Astrocyte (in vitro differentiated cells and primary cell): Measurements from ENCODE around the gene FCN2. TPM values are rescaled to one million over a fixed set of nuclear protein-coding genes. Genes with fewer than 3 reads are reported as not detected.

ENCODE experiments used
- DNase-seq: peaks from one replicate; pipeline ENCODE4 v3.0.0-alpha.2; 2010; ENCODE audit warnings: low read depth
- FAIRE-seq: peaks from 2 replicates; lab custom pipeline; 2011; peaks lifted over from hg19 to GRCh38; lab: Jason Lieb, UNC
- H2AFZ ChIP-seq: 2 replicates; pipeline ENCODE4 v1.6.0; 2012; ENCODE audit warnings: low read depth, low read length, inconsistent platforms
- H3K27ac ChIP-seq: 2 replicates; pipeline ENCODE4 v1.5.1; 2011; ENCODE audit warnings: low read depth, low read length, inconsistent platforms
- H3K27me3 ChIP-seq: 2 replicates; pipeline ENCODE4 v1.6.0; 2011; ENCODE audit warnings: low read length, inconsistent platforms; ENCODE audit not compliant: insufficient read depth
- H3K36me3 ChIP-seq: 2 replicates; pipeline ENCODE4 v1.5.1; 2011; ENCODE audit warnings: low read length, inconsistent platforms; ENCODE audit not compliant: insufficient read depth
- H3K4me1 ChIP-seq: 2 replicates; pipeline ENCODE4 v1.5.1; 2011; ENCODE audit warnings: low read length, inconsistent platforms; ENCODE audit not compliant: insufficient read depth
- H3K4me2 ChIP-seq: 2 replicates; pipeline ENCODE4 v1.6.0; 2012; ENCODE audit warnings: low read length, inconsistent platforms
- H3K4me3 ChIP-seq: 2 replicates; pipeline ENCODE4 v1.5.1; 2011; ENCODE audit warnings: low read depth, mild to moderate bottlenecking, low read length, inconsistent platforms; ENCODE audit not compliant: insufficient read depth
- H3K79me2 ChIP-seq: 2 replicates; pipeline ENCODE4 v1.6.0; 2012; ENCODE audit warnings: mild to moderate bottlenecking, low read length, inconsistent platforms; ENCODE audit not compliant: insufficient read depth
- H3K9ac ChIP-seq: 2 replicates; pipeline ENCODE4 v1.6.0; 2012; ENCODE audit warnings: mild to moderate bottlenecking, low read length, inconsistent platforms
- H3K9me3 ChIP-seq: 2 replicates; pipeline ENCODE4 v1.5.1; 2012; ENCODE audit warnings: low read depth, mild to moderate bottlenecking, low read length, inconsistent platforms; ENCODE audit not compliant: insufficient read depth
- H4K20me1 ChIP-seq: 2 replicates; pipeline ENCODE4 v1.6.0; 2012; ENCODE audit warnings: low read length, inconsistent platforms; ENCODE audit not compliant: insufficient read depth
- H3K27ac Mint-ChIP-seq: one replicate; pipeline ENCODE4 v1.8.0; 2021; ENCODE audit warnings: mild to moderate bottlenecking, mixed read lengths; ENCODE audit not compliant: unreplicated experiment
- H3K27me3 Mint-ChIP-seq: one replicate; pipeline ENCODE4 v1.8.0; 2021; ENCODE audit warnings: low read depth, mixed read lengths; ENCODE audit not compliant: unreplicated experiment
- H3K36me3 Mint-ChIP-seq: one replicate; pipeline ENCODE4 v1.8.0; 2021; ENCODE audit warnings: low read depth, mixed read lengths; ENCODE audit not compliant: unreplicated experiment
- H3K4me1 Mint-ChIP-seq: one replicate; pipeline ENCODE4 v1.8.0; 2021; ENCODE audit warnings: low read depth, mixed read lengths; ENCODE audit not compliant: unreplicated experiment
- H3K4me3 Mint-ChIP-seq: one replicate; pipeline ENCODE4 v1.8.0; 2021; ENCODE audit warnings: mild to moderate bottlenecking, moderate library complexity, mixed read lengths; ENCODE audit not compliant: unreplicated experiment
- H3K9me3 Mint-ChIP-seq: one replicate; pipeline ENCODE4 v1.8.0; 2021; ENCODE audit warnings: mild to moderate bottlenecking, mixed read lengths; ENCODE audit not compliant: unreplicated experiment
- EZH2 ChIP-seq: IDR thresholded peaks from 2 replicates; pipeline ENCODE4 v1.6.1; 2012; ENCODE audit warnings: mild to moderate bottlenecking, low read length, inconsistent platforms; ENCODE audit not compliant: insufficient read depth
- total RNA-seq: library from RNA; stranded (reverse); gene quantifications from 2 replicates; pipeline ENCODE4 v1.2.1, GENCODE V29; 2021
- TF ChIP-seq, protein P1 (sequence below): IDR thresholded peaks from 2 replicates; pipeline ENCODE4 v1.5.1; 2011; ENCODE audit warnings: low read depth, mild to moderate bottlenecking, inconsistent platforms, low read length, moderate library complexity; ENCODE audit not compliant: insufficient read depth

The FCN2 gene
- total RNA-seq, 1 donor from 2014 or later: not detected

DNA sequence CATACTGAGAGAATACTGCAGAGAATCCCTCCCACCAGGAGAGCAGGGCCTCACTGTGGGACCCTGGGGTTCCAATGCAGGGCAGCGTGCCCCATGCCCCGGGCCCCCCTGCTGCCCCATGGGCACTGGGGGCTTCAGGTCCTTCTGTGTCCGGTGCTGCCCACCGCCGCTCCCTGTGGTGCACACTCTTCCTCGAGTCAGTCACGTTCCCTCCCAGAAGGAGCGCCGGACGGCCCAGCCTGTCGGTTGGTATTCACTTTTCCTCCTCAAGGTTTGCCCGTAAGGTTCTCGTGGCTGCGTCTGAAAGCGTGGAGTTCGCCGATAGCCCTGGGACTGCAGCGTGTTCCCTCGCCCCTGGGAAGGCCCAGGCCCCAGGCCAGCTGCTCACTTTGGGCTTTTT lies 48.1 kb upstream of the FCN2 start:
- Mint-ChIP-seq H3K9me3 (no peaks in the 10 kb centered on the region), H3K36me3 (peaks cover 12% of the 10 kb centered on the region), H3K27ac (peak overlapping the region; percentile 72), H3K4me1 (peaks cover 2% of the 10 kb centered on the region), H3K27me3 (no peaks in the 10 kb centered on the region), H3K4me3 (no peak overlapping the region)
- Histone ChIP-seq H3K27me3 (no peaks in the 10 kb centered on the region), H3K36me3 (peaks cover 52% of the 10 kb centered on the region), H3K79me2 (peaks cover 23% of the 10 kb centered on the region), H4K20me1 (peaks cover 96% of the 10 kb centered on the region), H3K9ac (no peak overlapping the region), H3K9me3 (no peaks in the 10 kb centered on the region), H2AFZ (no peak overlapping the region), H3K4me3 (no peak overlapping the region), H3K4me2 (no peak overlapping the region), H3K4me1 (peaks cover 9% of the 10 kb centered on the region), H3K27ac (no peak overlapping the region)
- no peak for DNase-seq
- TF ChIP-seq, protein P1, sequence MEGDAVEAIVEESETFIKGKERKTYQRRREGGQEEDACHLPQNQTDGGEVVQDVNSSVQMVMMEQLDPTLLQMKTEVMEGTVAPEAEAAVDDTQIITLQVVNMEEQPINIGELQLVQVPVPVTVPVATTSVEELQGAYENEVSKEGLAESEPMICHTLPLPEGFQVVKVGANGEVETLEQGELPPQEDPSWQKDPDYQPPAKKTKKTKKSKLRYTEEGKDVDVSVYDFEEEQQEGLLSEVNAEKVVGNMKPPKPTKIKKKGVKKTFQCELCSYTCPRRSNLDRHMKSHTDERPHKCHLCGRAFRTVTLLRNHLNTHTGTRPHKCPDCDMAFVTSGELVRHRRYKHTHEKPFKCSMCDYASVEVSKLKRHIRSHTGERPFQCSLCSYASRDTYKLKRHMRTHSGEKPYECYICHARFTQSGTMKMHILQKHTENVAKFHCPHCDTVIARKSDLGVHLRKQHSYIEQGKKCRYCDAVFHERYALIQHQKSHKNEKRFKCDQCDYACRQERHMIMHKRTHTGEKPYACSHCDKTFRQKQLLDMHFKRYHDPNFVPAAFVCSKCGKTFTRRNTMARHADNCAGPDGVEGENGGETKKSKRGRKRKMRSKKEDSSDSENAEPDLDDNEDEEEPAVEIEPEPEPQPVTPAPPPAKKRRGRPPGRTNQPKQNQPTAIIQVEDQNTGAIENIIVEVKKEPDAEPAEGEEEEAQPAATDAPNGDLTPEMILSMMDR: no peak
- TF ChIP-seq EZH2: no peak
- no peak for FAIRE-seq

DNA sequence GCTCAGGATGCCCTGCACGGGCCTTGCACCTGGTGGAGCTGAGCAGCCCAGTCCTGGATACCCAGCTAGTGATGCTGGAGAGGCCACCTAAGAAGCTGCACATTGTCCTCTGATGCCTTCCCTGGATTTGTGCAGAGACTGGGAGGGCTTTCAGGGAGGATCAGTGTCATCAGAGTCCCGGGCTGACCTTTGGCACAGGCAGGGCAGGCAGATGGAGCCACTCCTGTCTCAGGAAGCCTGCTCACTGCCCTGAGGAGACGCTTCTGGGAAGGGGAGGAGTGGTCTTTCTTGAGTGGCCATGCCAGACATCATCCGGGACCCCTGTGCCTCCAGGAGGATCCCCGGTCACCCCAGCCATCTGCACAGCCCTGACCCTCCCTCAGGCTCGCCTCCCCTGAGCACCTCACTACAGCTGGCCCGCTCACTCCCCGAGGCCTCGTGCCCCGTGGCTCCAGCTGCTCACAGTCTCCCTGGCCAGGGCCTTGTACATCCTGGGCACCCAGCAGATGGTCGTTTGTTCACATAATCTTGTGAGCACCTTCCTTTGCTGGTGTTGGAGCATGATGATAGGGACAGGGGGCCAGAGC lies 47.2 kb upstream of the FCN2 start:
- Mint-ChIP-seq H3K4me1 (peaks cover 4% of the 10 kb centered on the region), H3K4me3 (no peak overlapping the region), H3K27ac (no peak overlapping the region), H3K27me3 (no peaks in the 10 kb centered on the region), H3K36me3 (peaks cover 19% of the 10 kb centered on the region), H3K9me3 (no peaks in the 10 kb centered on the region)
- Histone ChIP-seq H3K9ac (no peak overlapping the region), H2AFZ (no peak overlapping the region), H3K4me3 (no peak overlapping the region), H4K20me1 (peaks cover 96% of the 10 kb centered on the region), H3K9me3 (no peaks in the 10 kb centered on the region), H3K27me3 (no peaks in the 10 kb centered on the region), H3K36me3 (peaks cover 52% of the 10 kb centered on the region), H3K79me2 (peaks cover 27% of the 10 kb centered on the region), H3K4me2 (no peak overlapping the region), H3K4me1 (peaks cover 13% of the 10 kb centered on the region), H3K27ac (no peak overlapping the region)
- DNase-seq (no peak), FAIRE-seq (no peak)
- no peak for TF ChIP-seq EZH2
- TF ChIP-seq, protein P1: no peak

DNA sequence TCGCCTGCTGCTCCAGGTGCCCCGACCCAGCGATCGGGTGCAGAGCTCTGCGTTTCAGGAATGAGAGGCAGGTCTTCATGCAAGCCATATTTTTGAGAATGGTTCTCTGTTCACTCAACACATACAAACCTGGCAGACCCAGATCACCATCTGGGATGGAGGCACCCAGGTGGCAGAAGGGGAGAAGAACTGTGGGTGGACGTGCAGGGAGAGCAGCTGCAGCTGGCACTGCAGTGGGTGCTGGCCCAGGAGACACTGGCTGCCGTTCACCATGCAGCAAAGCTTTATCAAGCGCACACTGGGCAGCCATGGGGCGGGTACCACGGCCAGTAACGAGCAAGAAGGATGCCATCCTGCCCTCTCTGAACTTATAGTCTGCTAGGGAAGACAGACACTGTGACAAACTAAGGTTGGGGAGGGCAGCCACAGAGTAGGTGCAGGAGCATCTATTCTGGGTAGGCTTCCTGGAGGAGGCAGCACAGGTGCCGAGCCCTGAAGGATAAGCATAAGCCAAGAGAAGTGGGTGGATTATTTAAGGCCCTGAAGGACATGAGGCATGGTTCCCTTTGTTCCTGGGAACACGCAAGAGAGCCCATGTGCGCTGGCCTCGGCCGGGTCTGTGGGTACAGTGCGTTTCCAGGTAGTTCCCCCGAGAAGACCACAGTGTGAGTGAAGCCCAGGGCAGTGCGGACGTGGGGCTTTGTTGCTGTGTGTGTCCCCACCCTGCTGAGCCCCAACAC lies 46.2 kb upstream of the FCN2 start:
- H3K27me3 ChIP-seq: no peaks in the 10 kb centered on the region
- H2AFZ ChIP-seq: no peak overlapping the region

More for the DNA sequence above, 46.2 kb upstream of the FCN2 start:
- FAIRE-seq (no peak), DNase-seq (no peak)
- Histone ChIP-seq H3K79me2 (peaks cover 23% of the 10 kb centered on the region), H3K27ac (no peak overlapping the region), H3K9me3 (no peaks in the 10 kb centered on the region), H3K36me3 (peaks cover 50% of the 10 kb centered on the region), H3K4me2 (no peak overlapping the region), H4K20me1 (peaks cover 97% of the 10 kb centered on the region), H3K9ac (no peak overlapping the region), H3K4me3 (no peak overlapping the region), H3K4me1 (peaks cover 13% of the 10 kb centered on the region)
- Mint-ChIP-seq H3K4me1 (peaks cover 6% of the 10 kb centered on the region), H3K4me3 (no peak overlapping the region), H3K27me3 (no peaks in the 10 kb centered on the region), H3K27ac (peak overlapping the region; percentile 63), H3K36me3 (peaks cover 22% of the 10 kb centered on the region), H3K9me3 (no peaks in the 10 kb centered on the region)
- TF ChIP-seq, protein P1: no peak
- TF ChIP-seq EZH2: no peak
